H9 (cell line): ENCODE measurements around the gene TRAF6. TPM values are rescaled to one million over a fixed set of nuclear protein-coding genes. Genes with fewer than 3 reads are reported as not detected.

Experiments used
- DNase-seq: peaks from one replicate; pipeline ENCODE4 v3.0.0-alpha.2; 2017
- H2AFZ ChIP-seq: one replicate; pipeline ENCODE4 v1.6.1; 2013; ENCODE audit warnings: mild to moderate bottlenecking, low read length, control low read depth, moderate library complexity
- H2AK5ac ChIP-seq: 2 replicates; pipeline ENCODE4 v1.6.1; 2013; ENCODE audit warnings: low read length, control low read depth, mixed read lengths; ENCODE audit not compliant: insufficient read length
- H2BK120ac ChIP-seq: one replicate; pipeline ENCODE4 v1.6.1; 2013; ENCODE audit warnings: low read depth, mild to moderate bottlenecking, low read length, control low read depth, inconsistent platforms; ENCODE audit not compliant: poor library complexity, severe bottlenecking
- H2BK12ac ChIP-seq: 2 replicates; pipeline ENCODE4 v1.6.1; 2013; ENCODE audit warnings: low read length, control low read depth, mixed read lengths, low read depth; ENCODE audit not compliant: insufficient read length
- H2BK15ac ChIP-seq: 2 replicates; pipeline ENCODE4 v1.6.1; 2013; ENCODE audit warnings: low read depth, low read length, control low read depth
- H2BK20ac ChIP-seq: one replicate; pipeline ENCODE4 v1.6.1; 2013; ENCODE audit warnings: low read depth, mild to moderate bottlenecking, low read length, control low read depth, inconsistent platforms; ENCODE audit not compliant: poor library complexity, severe bottlenecking
- H2BK5ac ChIP-seq: 2 replicates; pipeline ENCODE4 v1.6.1; 2013; ENCODE audit warnings: low read length, control low read depth, mixed read lengths; ENCODE audit not compliant: insufficient read length
- H3K14ac ChIP-seq: 2 replicates; pipeline ENCODE4 v1.6.1; 2013; ENCODE audit warnings: low read length, control low read depth; ENCODE audit not compliant: insufficient read depth
- H3K18ac ChIP-seq: 2 replicates; pipeline ENCODE4 v1.6.1; 2013; ENCODE audit warnings: low read depth, mild to moderate bottlenecking, mixed read lengths, low read length, control low read depth; ENCODE audit not compliant: insufficient read length
- H3K23ac ChIP-seq: 2 replicates; pipeline ENCODE4 v1.6.1; 2013; ENCODE audit warnings: low read length, control low read depth, mixed read lengths, low read depth; ENCODE audit not compliant: insufficient read length
- H3K23me2 ChIP-seq: 2 replicates; pipeline ENCODE4 v1.6.1; 2013; ENCODE audit warnings: low read depth, mild to moderate bottlenecking, mixed read lengths, low read length, control low read depth; ENCODE audit not compliant: insufficient read length, poor library complexity, severe bottlenecking
- H3K27ac ChIP-seq: 2 replicates; pipeline ENCODE4 v1.5.1; 2013; ENCODE audit warnings: low read length, control low read depth, mixed read lengths, low read depth; ENCODE audit not compliant: insufficient read length
- H3K27me3 ChIP-seq: 2 replicates; pipeline ENCODE4 v1.6.1; 2013; ENCODE audit warnings: low read length, control low read depth, inconsistent platforms; ENCODE audit not compliant: insufficient read depth
- H3K4ac ChIP-seq: 2 replicates; pipeline ENCODE4 v1.6.1; 2013; ENCODE audit warnings: low read depth, mild to moderate bottlenecking, control low read depth, inconsistent platforms, low read length, moderate library complexity
- H3K4me1 ChIP-seq: 2 replicates; pipeline ENCODE4 v1.6.1; 2013; ENCODE audit warnings: low read length, control low read depth, inconsistent platforms; ENCODE audit not compliant: insufficient read depth
- H3K4me2 ChIP-seq: 2 replicates; pipeline ENCODE4 v1.6.1; 2013; ENCODE audit warnings: low read length, control low read depth, mixed read lengths; ENCODE audit not compliant: insufficient read length, insufficient read depth
- H3K56ac ChIP-seq: 2 replicates; pipeline ENCODE4 v1.6.1; 2013; ENCODE audit warnings: low read depth, mild to moderate bottlenecking, mixed read lengths, low read length, control low read depth; ENCODE audit not compliant: insufficient read length
- H3K79me1 ChIP-seq: 2 replicates; pipeline ENCODE4 v1.6.1; 2013; ENCODE audit warnings: low read depth, mild to moderate bottlenecking, moderate library complexity, low read length, control low read depth, inconsistent platforms; ENCODE audit not compliant: insufficient read depth, poor library complexity, severe bottlenecking
- H3K79me2 ChIP-seq: 2 replicates; pipeline ENCODE4 v1.6.1; 2013; ENCODE audit warnings: low read length, control low read depth, inconsistent platforms; ENCODE audit not compliant: insufficient read depth
- H3K9ac ChIP-seq: 2 replicates; pipeline ENCODE4 v1.6.1; 2013; ENCODE audit warnings: low read length, control low read depth, mixed read lengths; ENCODE audit not compliant: insufficient read length; ENCODE audit errors: extremely low read depth
- H3K9me3 ChIP-seq: one replicate; pipeline ENCODE4 v1.6.1; 2013; ENCODE audit warnings: low read depth, low read length, inconsistent platforms; ENCODE audit not compliant: control insufficient read depth
- H3T11ph ChIP-seq: one replicate; pipeline ENCODE4 v1.6.1; 2013; ENCODE audit warnings: mild to moderate bottlenecking, low read length, control low read depth, inconsistent platforms
- H4K20me1 ChIP-seq: one replicate; pipeline ENCODE4 v1.6.1; 2013; ENCODE audit not compliant: control insufficient read depth, insufficient read length, insufficient read depth
- H4K5ac ChIP-seq: 2 replicates; pipeline ENCODE4 v1.6.1; 2013; ENCODE audit warnings: low read depth, mild to moderate bottlenecking, mixed read lengths, low read length, control low read depth; ENCODE audit not compliant: insufficient read length
- H4K8ac ChIP-seq: replicated peaks from 2 replicates; pipeline ENCODE4 v1.6.1; 2013; ENCODE audit warnings: low read length, control low read depth, mixed read lengths, low read depth; ENCODE audit not compliant: insufficient read length
- H4K91ac ChIP-seq: 2 replicates; pipeline ENCODE4 v1.6.1; 2013; ENCODE audit warnings: low read depth, mild to moderate bottlenecking, moderate library complexity, mixed read lengths, low read length, control low read depth; ENCODE audit not compliant: insufficient read length
- H3K27ac Mint-ChIP-seq, 3 experiments: 2 replicates in 2 of 3; 3 replicates in 1 of 3; pipeline ENCODE4 v1.8.0; 2020 to 2021; ENCODE audit warnings: mixed read lengths in 3 of 3, mild to moderate bottlenecking in 1 of 3, moderate library complexity in 1 of 3
- H3K27me3 Mint-ChIP-seq: 2 replicates; pipeline ENCODE4 v1.8.0; 2021; ENCODE audit warnings: low read depth, mild to moderate bottlenecking, moderate library complexity, mixed read lengths
- H3K36me3 Mint-ChIP-seq, 3 experiments: 2 replicates in 2 of 3; 3 replicates in 1 of 3; pipeline ENCODE4 v1.8.0; 2020 to 2021; ENCODE audit warnings: low read depth in 3 of 3, mixed read lengths in 3 of 3; ENCODE audit not compliant: insufficient read depth in 1 of 3
- H3K4me1 Mint-ChIP-seq, 2 experiments: 2 replicates each; pipeline ENCODE4 v1.8.0; 2020; ENCODE audit warnings: mixed read lengths in 2 of 2
- H3K4me3 Mint-ChIP-seq, 2 experiments: 2 replicates in 1 of 2; 3 replicates in 1 of 2; pipeline ENCODE4 v1.8.0; 2020 to 2021; ENCODE audit warnings: mild to moderate bottlenecking in 2 of 2, mixed read lengths in 2 of 2, moderate library complexity in 1 of 2
- H3K9me3 Mint-ChIP-seq, 2 experiments: 2 replicates in 1 of 2; 3 replicates in 1 of 2; pipeline ENCODE4 v1.8.0; 2020; ENCODE audit warnings: mild to moderate bottlenecking in 2 of 2, mixed read lengths in 2 of 2, moderate library complexity in 1 of 2
- WGBS: extraction: QIAGEN DNeasy Blood & Tissue Kit; methylation state at CpG from one replicate; pipeline ENCODE4 v1.1.7; 2013; ENCODE audit warnings: missing lambda C conversion rate, low lambda C conversion rate, mixed read lengths; ENCODE audit not compliant: insufficient read length; ENCODE audit errors: extremely low coverage; 5-methylcytosine and 5-hydroxymethylcytosine counted together
- total RNA-seq: library from RNA; stranded (reverse); gene quantifications from 2 replicates; pipeline ENCODE4 v1.2.1, GENCODE V29; 2021
- TF ChIP-seq, protein P1 (sequence below): fragments of 200-600 bp; sonication (generic); conservative IDR thresholded peaks from 3 replicates; pipeline ENCODE4 v1.8.0; 2021; ENCODE audit warnings: antibody characterized with exemption, mild to moderate bottlenecking

TRAF6 gene
- total RNA-seq, 1 experiment from 2014 or later, result 9.9 TPM

GRCh38 chr11:36475192-36475591, 34.9 kb downstream of the TRAF6 start:
- H2BK5ac ChIP-seq, result no peak overlapping the region
- no peak overlapping the region for H2BK120ac ChIP-seq
- H3K27me3 ChIP-seq, result no peaks in the 10 kb centered on the region
- no peak overlapping the region for H2BK12ac ChIP-seq
- no peak overlapping the region for H4K91ac ChIP-seq
- no peaks in the 10 kb centered on the region for H3K4me1 ChIP-seq
- no peak overlapping the region for H3K56ac ChIP-seq
- H4K20me1 ChIP-seq, result no peaks in the 10 kb centered on the region
- no peaks in the 10 kb centered on the region for H3K4me1 Mint-ChIP-seq
- TF ChIP-seq, protein P1, sequence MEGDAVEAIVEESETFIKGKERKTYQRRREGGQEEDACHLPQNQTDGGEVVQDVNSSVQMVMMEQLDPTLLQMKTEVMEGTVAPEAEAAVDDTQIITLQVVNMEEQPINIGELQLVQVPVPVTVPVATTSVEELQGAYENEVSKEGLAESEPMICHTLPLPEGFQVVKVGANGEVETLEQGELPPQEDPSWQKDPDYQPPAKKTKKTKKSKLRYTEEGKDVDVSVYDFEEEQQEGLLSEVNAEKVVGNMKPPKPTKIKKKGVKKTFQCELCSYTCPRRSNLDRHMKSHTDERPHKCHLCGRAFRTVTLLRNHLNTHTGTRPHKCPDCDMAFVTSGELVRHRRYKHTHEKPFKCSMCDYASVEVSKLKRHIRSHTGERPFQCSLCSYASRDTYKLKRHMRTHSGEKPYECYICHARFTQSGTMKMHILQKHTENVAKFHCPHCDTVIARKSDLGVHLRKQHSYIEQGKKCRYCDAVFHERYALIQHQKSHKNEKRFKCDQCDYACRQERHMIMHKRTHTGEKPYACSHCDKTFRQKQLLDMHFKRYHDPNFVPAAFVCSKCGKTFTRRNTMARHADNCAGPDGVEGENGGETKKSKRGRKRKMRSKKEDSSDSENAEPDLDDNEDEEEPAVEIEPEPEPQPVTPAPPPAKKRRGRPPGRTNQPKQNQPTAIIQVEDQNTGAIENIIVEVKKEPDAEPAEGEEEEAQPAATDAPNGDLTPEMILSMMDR, result no peak
- H3K4me2 ChIP-seq, result no peak overlapping the region
- H3K9me3 Mint-ChIP-seq, result no peaks in the 10 kb centered on the region
- H3K14ac ChIP-seq, result no peak overlapping the region
- H2AFZ ChIP-seq, result no peak overlapping the region
- H3K4me3 Mint-ChIP-seq, result no peak overlapping the region
- H3K4ac ChIP-seq, result no peak overlapping the region
- H2AK5ac ChIP-seq, result no peak overlapping the region
- WGBS, result no CpG with 5 or more reads among the region's 1 CpG
- H3K23me2 ChIP-seq, result no peaks in the 10 kb centered on the region
- H3K79me1 ChIP-seq, result no peaks in the 10 kb centered on the region
- H3K23ac ChIP-seq, result no peak overlapping the region
- H2BK15ac ChIP-seq, result no peak overlapping the region
- no peaks in the 10 kb centered on the region for H3K36me3 Mint-ChIP-seq
- H3K9ac ChIP-seq, result no peak overlapping the region
- H4K5ac ChIP-seq, result no peak overlapping the region
- no peaks in the 10 kb centered on the region for H3K79me2 ChIP-seq
- no peak overlapping the region for H3K18ac ChIP-seq
- no peaks in the 10 kb centered on the region; the same call in none of the 2 replicates for H3K27me3 Mint-ChIP-seq
- DNase-seq, result no peak
- no peak overlapping the region for H4K8ac ChIP-seq
- no peak overlapping the region for H3T11ph ChIP-seq
- no peak overlapping the region for H3K27ac Mint-ChIP-seq
- no peak overlapping the region for H3K27ac ChIP-seq
- no peak overlapping the region for H2BK20ac ChIP-seq
- no peaks in the 10 kb centered on the region for H3K9me3 ChIP-seq
